ENCODE data around the gene SLC47A1.
"Not testable (repeated sequence)": the region's sequence is repeated elsewhere in the genome, so short reads cannot be mapped to it uniquely, and the experiment has no call there.

- TF ChIP-seq CTCF, POLR2A (IDR thresholded peaks at IDR 0.05): not testable (repeated sequence)
Measured at GRCh38 chr17:19582152-19582551, 48.5 kb downstream of the SLC47A1 start.
